Umbilical cord (tissue), 1 donor: ENCODE results near the gene PTGIR. TPM values are rescaled to one million over a fixed set of nuclear protein-coding genes. Genes with fewer than 3 reads are reported as not detected.

Source experiments
- total RNA-seq: library from RNA; depleted of rRNA; stranded (reverse); fragments of >200 nt; gene quantifications from one replicate; pipeline ENCODE4 v1.2.3, GENCODE V29; 2014; ENCODE audit warnings: low replicate concordance; ENCODE audit not compliant: insufficient read depth

PTGIR gene
- total RNA-seq, 1 donor from 2014 or later, result 22.6 TPM

Other genes starting within 250 kb of the PTGIR start
- gene CCDC8, start 211.5 kb downstream of the PTGIR start, total RNA-seq, result 61.2 TPM
- gene PNMA8C, start 196.2 kb downstream of the PTGIR start, total RNA-seq, result not detected
- 10.4 TPM for gene PNMA8A, start 153.5 kb downstream of the PTGIR start, total RNA-seq
- gene PNMA8B, start 129.2 kb downstream of the PTGIR start, total RNA-seq, result 3.1 TPM
- 82.8 TPM for gene CALM3, start 23.8 kb downstream of the PTGIR start, total RNA-seq
- gene GNG8, start 11.1 kb upstream of the PTGIR start, total RNA-seq, result not detected
- gene DACT3, start 36.1 kb upstream of the PTGIR start, total RNA-seq, result 26.7 TPM
- gene PRKD2, start 92.0 kb upstream of the PTGIR start, total RNA-seq, result 9.6 TPM
- 27.0 TPM for gene FKRP, start 121.0 kb upstream of the PTGIR start, total RNA-seq
- 41.9 TPM for gene STRN4, start 121.4 kb upstream of the PTGIR start, total RNA-seq
- 76.6 TPM for gene SLC1A5, start 163.5 kb upstream of the PTGIR start, total RNA-seq
- 159 TPM for gene AP2S1, start 225.8 kb upstream of the PTGIR start, total RNA-seq
- gene ARHGAP35, start 235.9 kb upstream of the PTGIR start, total RNA-seq, result 26.5 TPM